GM12872 (cell line): ENCODE data around the gene CNOT4.

Experiments used
- TF ChIP-seq, protein P1 (sequence below): IDR thresholded peaks from 3 replicates; pipeline ENCODE4 v1.5.1; 2011; ENCODE audit warnings: low read depth, mild to moderate bottlenecking, low read length, moderate library complexity; ENCODE audit not compliant: insufficient read depth

CNOT4 gene

DNA sequence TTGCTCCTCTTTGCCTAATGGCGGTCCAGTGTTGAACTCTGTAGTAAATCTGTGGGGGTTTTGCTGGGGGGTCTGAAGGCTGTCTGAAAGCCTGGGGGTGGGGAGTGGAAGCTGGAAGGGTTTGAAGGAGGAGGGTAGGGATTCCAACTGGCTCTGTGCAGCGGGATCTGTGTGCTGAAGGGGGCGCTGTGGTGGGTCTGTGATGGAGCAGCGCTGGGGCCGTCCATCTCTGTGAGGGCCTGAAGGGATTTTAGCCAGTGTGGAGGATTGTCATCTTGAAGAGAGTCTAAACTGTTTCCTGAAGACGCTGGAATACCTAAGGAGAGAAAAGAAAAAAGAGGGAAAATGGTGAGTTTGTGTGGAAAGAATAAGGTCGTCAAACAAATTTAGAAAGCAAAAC is 147.0 kb downstream of the CNOT4 start:
- TF ChIP-seq, protein P1, sequence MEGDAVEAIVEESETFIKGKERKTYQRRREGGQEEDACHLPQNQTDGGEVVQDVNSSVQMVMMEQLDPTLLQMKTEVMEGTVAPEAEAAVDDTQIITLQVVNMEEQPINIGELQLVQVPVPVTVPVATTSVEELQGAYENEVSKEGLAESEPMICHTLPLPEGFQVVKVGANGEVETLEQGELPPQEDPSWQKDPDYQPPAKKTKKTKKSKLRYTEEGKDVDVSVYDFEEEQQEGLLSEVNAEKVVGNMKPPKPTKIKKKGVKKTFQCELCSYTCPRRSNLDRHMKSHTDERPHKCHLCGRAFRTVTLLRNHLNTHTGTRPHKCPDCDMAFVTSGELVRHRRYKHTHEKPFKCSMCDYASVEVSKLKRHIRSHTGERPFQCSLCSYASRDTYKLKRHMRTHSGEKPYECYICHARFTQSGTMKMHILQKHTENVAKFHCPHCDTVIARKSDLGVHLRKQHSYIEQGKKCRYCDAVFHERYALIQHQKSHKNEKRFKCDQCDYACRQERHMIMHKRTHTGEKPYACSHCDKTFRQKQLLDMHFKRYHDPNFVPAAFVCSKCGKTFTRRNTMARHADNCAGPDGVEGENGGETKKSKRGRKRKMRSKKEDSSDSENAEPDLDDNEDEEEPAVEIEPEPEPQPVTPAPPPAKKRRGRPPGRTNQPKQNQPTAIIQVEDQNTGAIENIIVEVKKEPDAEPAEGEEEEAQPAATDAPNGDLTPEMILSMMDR, result 0 out of 3 replicates have a peak, but pooled peaks have one; percentile 17

DNA sequence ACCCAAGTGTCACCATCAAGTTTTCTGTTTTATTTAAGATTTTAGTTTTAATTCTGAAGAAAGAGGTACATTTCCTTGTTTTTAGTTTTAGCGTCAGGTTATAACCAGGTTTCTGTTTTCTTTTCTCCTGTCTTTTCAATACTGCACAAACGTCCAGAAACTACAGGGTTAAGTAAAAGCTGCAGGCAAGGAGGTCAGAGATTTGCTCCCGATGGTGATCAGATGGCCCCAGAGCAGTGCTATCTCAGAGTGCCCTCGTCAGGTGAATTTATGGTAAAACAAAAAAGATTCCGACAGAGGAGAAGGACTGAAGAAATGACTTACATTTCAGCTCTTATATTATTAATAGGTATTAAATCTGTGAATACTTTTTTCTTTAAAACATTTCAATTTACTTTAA is 148.1 kb downstream of the CNOT4 start:
- TF ChIP-seq, protein P1, result no peak

GRCh38 chr7:135359615-135360014 is 150.3 kb downstream of the CNOT4 start:
- TF ChIP-seq, protein P1, result no peak

- TF ChIP-seq, protein P1, result no peak
Observed at GRCh38 chr7:135355377-135356048, 154.4 kb downstream of the CNOT4 start.

DNA sequence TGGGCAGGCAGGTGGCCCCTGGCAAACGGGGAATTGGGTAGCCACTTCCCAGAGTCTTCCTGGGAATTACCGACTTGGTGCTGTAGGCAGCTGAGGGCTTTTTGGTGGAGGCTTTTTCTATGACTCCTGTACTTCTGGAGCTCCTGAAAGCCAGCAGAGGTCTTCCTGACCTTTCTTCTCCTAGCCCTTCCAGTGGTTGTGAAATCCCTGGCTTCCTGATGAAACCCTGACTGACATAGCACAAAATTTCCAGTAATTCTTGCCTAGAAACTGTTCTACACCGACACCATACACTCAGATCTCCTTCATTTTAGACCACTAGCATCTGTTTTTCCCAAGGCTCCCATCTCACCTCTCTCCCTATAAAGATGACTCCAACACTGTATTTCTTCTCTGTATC is 156.1 kb downstream of the CNOT4 start:
- TF ChIP-seq, protein P1, result no peak

DNA sequence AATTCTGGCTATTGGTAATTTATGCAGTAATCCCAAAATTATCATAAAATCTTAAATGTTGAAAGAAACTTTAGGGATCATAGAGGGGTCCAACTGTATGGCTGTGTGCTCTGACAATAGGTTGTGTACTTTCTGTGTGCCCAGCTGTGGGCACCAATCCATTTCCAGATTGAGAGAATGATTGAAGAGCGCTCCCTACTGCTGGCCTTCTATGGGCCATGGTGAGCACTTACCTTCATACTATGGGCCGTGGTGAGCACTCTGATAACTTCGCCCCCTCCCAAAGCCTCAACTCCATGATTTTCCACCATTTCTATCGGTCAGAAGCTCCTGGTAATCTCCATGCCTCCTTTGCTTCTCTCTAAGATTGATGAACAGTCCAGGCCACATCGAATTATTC is 157.6 kb downstream of the CNOT4 start:
- TF ChIP-seq, protein P1, result no peak

DNA sequence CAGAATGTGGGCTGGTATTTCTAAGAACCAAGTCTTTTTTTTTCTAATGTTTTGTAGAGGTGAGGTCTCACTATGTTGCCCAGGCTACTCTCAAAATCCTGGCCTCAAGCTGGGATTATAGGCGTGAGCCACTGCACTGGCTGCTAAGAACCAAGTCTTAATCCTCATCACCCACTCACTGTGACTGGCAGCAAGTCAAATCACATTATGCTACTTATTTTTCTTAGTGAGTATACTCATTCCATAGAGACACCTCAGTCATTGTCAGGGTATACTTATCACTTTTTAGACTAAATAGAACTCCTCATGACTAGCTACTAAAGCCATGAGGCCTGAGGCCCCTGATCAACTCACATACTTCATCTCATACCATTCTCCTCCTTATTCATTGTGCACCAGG is 160.2 kb downstream of the CNOT4 start:
- TF ChIP-seq, protein P1, result no peak

- TF ChIP-seq, protein P1, result no peak
Observed at GRCh38 chr7:135348493-135348892, 161.4 kb downstream of the CNOT4 start.
